Mucosa of descending colon (tissue), 3 donors: ENCODE data around the gene TGFBR3L. TPM values are rescaled to one million over a fixed set of nuclear protein-coding genes. Genes with fewer than 3 reads are reported as not detected.

ENCODE experiments used
- ATAC-seq: fragments of 200-7000 bp; cut with Tn5 transposase; one replicate; pipeline ENCODE4 v1.9.1; 2020; ENCODE audit warnings: mild to moderate bottlenecking, moderate library complexity
- DNase-seq, 3 donors: peaks; one replicate each; pipeline ENCODE4 v3.0.0-alpha.2; 2020
- H3K36me3 ChIP-seq: fragments of 200-600 bp; one replicate; pipeline ENCODE4 v1.8.0; 2021; ENCODE audit warnings: low read depth, mild to moderate bottlenecking
- H3K4me1 ChIP-seq: fragments of 200-600 bp; one replicate; pipeline ENCODE4 v1.8.0; 2021; ENCODE audit warnings: low read depth, mild to moderate bottlenecking
- H3K4me3 ChIP-seq: fragments of 200-600 bp; one replicate; pipeline ENCODE4 v1.8.0; 2021; ENCODE audit warnings: mild to moderate bottlenecking
- H3K9me3 ChIP-seq: fragments of 200-600 bp; one replicate; pipeline ENCODE4 v1.8.0; 2021; ENCODE audit warnings: mild to moderate bottlenecking
- CTCF ChIP-seq: fragments of 200-600 bp; IDR thresholded peaks from one replicate; pipeline ENCODE4 v1.8.0; 2022; ENCODE audit warnings: antibody characterized with exemption, mild to moderate bottlenecking
- intact Hi-C, 2 donors: fragments of 100-400 bp; cut with DNase I in 1 of 2; cut with micrococcal nuclease in 1 of 2; formaldehyde crosslinking; loops; one replicate each; pipeline versions ENCODE4 v1.11.0 to v1.11.1; 2022; cut with DNase I, micrococcal nuclease
- total RNA-seq, 3 donors: library from RNA; stranded (reverse); fragmentation: NEBNext Ultra II Directional in 2 of 3; extraction: Animal tissue kit (Norgen Biotek cat#: 25700) in 2 of 3; gene quantifications; one replicate each; pipeline versions ENCODE4 v1.2.1 to v1.2.4, GENCODE V29; 2021 to 2023
- donor health status: DM: no; HTN: no; CAD: no; lungs with moderate emphysema.
- donor health status: DM: no; HTN: no; CAD: no.
- donor health status: DM: no; HTN: yes; CAD: no.

The TGFBR3L gene
- total RNA-seq, 3 donors from 2014 or later = 0.79 TPM; not detected in 2

- intact Hi-C loops = loop anchor here in 1 of 2 donors (10.0 kb wide), 1 partner anchor 45 kb away; no protein-coding TSS in a partner anchor
- no peak overlapping the region for H3K4me3 ChIP-seq
- H3K36me3 ChIP-seq = peaks cover 6% of the 10 kb centered on the region
- peaks cover 18% of the 10 kb centered on the region for H3K4me1 ChIP-seq
- ATAC-seq (no peak), DNase-seq (peak in 1 of 3 donors; percentile 54)
- no peaks in the 10 kb centered on the region for H3K9me3 ChIP-seq
- no peak for TF ChIP-seq CTCF
Measured at GRCh38 chr19:7899751-7900378, 14.8 kb upstream of the TGFBR3L start.

DNA sequence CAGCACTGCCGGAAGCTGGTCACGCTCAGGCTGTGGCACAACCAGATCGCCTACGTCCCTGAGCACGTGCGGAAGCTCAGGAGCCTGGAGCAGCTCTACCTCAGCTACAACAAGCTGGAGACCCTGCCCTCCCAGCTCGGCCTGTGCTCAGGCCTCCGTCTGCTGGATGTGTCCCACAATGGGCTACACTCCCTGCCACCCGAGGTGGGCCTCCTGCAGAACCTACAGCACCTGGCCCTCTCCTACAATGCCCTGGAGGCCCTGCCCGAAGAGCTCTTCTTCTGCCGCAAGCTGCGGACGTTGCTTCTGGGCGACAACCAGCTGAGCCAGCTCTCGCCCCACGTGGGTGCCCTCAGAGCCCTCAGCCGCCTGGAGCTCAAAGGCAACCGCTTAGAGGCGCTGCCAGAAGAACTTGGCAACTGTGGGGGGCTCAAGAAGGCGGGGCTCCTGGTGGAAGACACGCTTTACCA is 14.2 kb upstream of the TGFBR3L start:
- peak in 1 of 3 donors; percentile 57 for DNase-seq
- no peak for ATAC-seq
- Histone ChIP-seq H3K4me3 (no peak overlapping the region), H3K36me3 (peaks cover 6% of the 10 kb centered on the region), H3K9me3 (no peaks in the 10 kb centered on the region), H3K4me1 (peaks cover 21% of the 10 kb centered on the region)
- intact Hi-C loops = loop anchor here in 1 of 2 donors (10.0 kb wide), 1 partner anchor 46 kb away; no protein-coding TSS in a partner anchor
- no peak for TF ChIP-seq CTCF

DNA sequence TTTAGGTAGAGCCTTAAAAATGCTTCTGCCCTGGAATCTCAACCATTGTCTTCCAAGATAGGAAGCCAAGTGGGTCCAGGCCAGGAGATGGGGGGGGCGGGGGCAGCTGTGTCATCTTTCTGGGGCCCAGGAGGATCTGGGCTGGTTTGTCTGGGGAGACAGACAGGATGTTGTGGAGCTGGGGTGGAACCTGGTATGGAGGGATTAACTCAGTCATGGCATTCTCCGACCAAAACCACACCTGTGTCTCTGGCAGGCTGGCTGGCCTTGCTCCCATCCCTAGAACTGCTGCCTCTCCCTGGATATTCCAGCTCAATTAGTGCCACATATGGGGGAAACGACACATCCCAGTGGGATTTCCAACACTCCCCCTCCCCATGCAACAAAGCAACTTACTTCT is 13.7 kb upstream of the TGFBR3L start:
- TF ChIP-seq CTCF = no peak
- no peak for DNase-seq
- peaks cover 21% of the 10 kb centered on the region for H3K4me1 ChIP-seq
- no peak overlapping the region for H3K4me3 ChIP-seq
- intact Hi-C loops = loop anchor here in 1 of 2 donors (10.0 kb wide), 1 partner anchor 46 kb away; no protein-coding TSS in a partner anchor
- no peak for ATAC-seq
- H3K9me3 ChIP-seq = no peaks in the 10 kb centered on the region
- peaks cover 6% of the 10 kb centered on the region for H3K36me3 ChIP-seq

DNA sequence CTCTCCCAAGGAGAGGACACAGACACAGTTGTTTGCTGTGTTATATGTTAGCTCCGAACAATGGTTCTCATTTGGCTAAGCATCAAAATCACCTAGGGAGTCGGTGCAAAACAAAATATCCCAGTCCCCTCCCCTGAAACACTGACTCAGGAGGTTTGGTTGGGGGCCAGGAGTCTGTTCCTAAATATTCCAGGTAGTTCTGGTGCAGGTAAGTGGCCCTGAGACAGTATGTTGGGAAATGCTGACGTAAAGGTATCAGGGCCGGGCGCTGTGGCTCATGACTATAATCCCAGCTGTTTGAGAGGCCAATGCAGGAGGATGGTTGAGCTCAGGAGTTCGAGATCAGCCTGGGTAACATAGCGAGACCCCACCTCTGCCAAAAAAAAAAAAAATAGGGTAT is 13.3 kb upstream of the TGFBR3L start:
- ATAC-seq = no peak
- peaks cover 21% of the 10 kb centered on the region for H3K4me1 ChIP-seq
- no peak for DNase-seq
- no peak overlapping the region for H3K4me3 ChIP-seq
- no peaks in the 10 kb centered on the region for H3K9me3 ChIP-seq
- H3K36me3 ChIP-seq = peaks cover 6% of the 10 kb centered on the region
- TF ChIP-seq CTCF = no peak
- intact Hi-C loops = loop anchor here in 1 of 2 donors (10.0 kb wide), 1 partner anchor 47 kb away; no protein-coding TSS in a partner anchor

- no peak for DNase-seq
- Histone ChIP-seq H3K9me3 (no peaks in the 10 kb centered on the region), H3K4me1 (peaks cover 21% of the 10 kb centered on the region), H3K36me3 (peaks cover 6% of the 10 kb centered on the region), H3K4me3 (peak overlapping the region; percentile 54)
- intact Hi-C loops = loop anchor here in 1 of 2 donors (10.0 kb wide), 1 partner anchor 48 kb away; no protein-coding TSS in a partner anchor
- no peak for ATAC-seq
- no peak for TF ChIP-seq CTCF
Measured at GRCh38 chr19:7902796-7903243, 11.8 kb upstream of the TGFBR3L start.
